KMS-11 (cell line): Measurements from ENCODE around the gene KCNT1.

Experiments
- H2AFZ ChIP-seq: fragments of 200-600 bp; sonication (generic); 2 replicates; pipeline ENCODE4 v1.6.1; 2016; ENCODE audit warnings: antibody characterized with exemption, mixed run types, low read depth
- H3K27ac ChIP-seq: fragments of 200-600 bp; sonication (generic); 2 replicates; pipeline ENCODE4 v1.6.1; 2016; ENCODE audit warnings: mild to moderate bottlenecking, mixed run types
- H3K27me3 ChIP-seq: fragments of 200-600 bp; sonication (generic); 2 replicates; pipeline ENCODE4 v1.6.1; 2017; ENCODE audit warnings: mild to moderate bottlenecking, low read depth, mixed run types, moderate library complexity; ENCODE audit not compliant: insufficient read depth
- H3K36me3 ChIP-seq: fragments of 200-600 bp; sonication (generic); 2 replicates; pipeline ENCODE4 v1.6.1; 2017; ENCODE audit warnings: mild to moderate bottlenecking, mixed run types; ENCODE audit not compliant: insufficient read depth
- H3K4me1 ChIP-seq: fragments of 200-600 bp; sonication (generic); 2 replicates; pipeline ENCODE4 v1.6.1; 2016; ENCODE audit warnings: mild to moderate bottlenecking, low read depth, mixed run types; ENCODE audit not compliant: poor library complexity, severe bottlenecking
- H3K4me2 ChIP-seq: fragments of 200-600 bp; sonication (generic); 2 replicates; pipeline ENCODE4 v1.7.0; 2016; ENCODE audit warnings: mild to moderate bottlenecking, mixed run types
- H3K4me3 ChIP-seq: fragments of 200-600 bp; sonication (generic); IDR thresholded peaks from 2 replicates; pipeline ENCODE4 v1.6.1; 2017; ENCODE audit warnings: low read depth, low read length, mixed read lengths; ENCODE audit not compliant: insufficient read depth
- H3K79me2 ChIP-seq: fragments of 200-600 bp; sonication (generic); 2 replicates; pipeline ENCODE4 v1.6.1; 2016; ENCODE audit warnings: low read depth, mixed run types; ENCODE audit not compliant: insufficient read depth
- H3K9ac ChIP-seq: fragments of 200-600 bp; sonication (generic); 2 replicates; pipeline ENCODE4 v1.6.1; 2016; ENCODE audit warnings: mild to moderate bottlenecking, mixed run types
- H4K20me1 ChIP-seq: fragments of 200-600 bp; sonication (generic); 2 replicates; pipeline ENCODE4 v1.6.1; 2016; ENCODE audit warnings: mild to moderate bottlenecking, mixed run types; ENCODE audit not compliant: insufficient read depth
- TF ChIP-seq, protein P1 (sequence below): fragments of 200-600 bp; sonication (generic); conservative IDR thresholded peaks from 2 replicates; pipeline ENCODE4 v1.6.1; 2017; ENCODE audit warnings: low read depth, mild to moderate bottlenecking, antibody characterized with exemption, low read length, moderate library complexity, mixed read lengths

KCNT1 gene

DNA sequence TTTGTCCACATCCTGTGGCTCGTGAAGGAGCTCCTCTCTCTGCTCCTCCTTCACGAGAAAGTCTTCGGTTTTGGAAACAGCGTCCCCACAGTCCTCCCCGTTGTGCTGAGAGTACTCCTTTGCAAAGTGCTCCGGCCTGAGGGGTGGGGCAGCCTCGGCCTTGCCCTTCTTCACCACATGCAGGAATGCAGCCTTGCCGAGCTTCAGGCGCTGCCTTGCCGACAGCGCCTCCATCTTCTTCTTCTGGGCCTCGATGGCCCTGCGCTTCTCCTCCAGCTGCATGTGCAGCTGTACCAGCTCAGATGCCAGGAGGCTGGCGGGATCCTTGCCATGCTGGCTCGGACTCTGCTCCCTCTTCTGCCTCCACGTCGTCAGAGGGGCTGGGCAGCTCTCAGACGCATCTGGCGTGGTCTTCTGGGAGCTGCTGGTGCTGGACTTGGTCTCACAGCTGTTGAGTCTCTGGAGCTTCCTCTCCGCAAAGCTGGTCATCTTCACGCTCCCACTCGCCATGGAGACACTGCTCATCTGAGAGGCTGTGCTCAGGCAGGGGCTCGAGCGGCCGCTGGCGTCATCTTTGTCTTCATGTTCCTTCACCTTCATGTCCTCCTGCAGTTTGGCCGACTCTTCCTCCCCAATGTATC is 119.9 kb downstream of the KCNT1 start:
- no peaks in the 10 kb centered on the region; the same call in 1 of the 2 replicates for H3K36me3 ChIP-seq
- no peaks in the 10 kb centered on the region for H4K20me1 ChIP-seq
- no peak overlapping the region for H3K4me3 ChIP-seq
- no peak overlapping the region for H3K9ac ChIP-seq
- H3K4me2 ChIP-seq: no peak overlapping the region
- TF ChIP-seq, protein P1, sequence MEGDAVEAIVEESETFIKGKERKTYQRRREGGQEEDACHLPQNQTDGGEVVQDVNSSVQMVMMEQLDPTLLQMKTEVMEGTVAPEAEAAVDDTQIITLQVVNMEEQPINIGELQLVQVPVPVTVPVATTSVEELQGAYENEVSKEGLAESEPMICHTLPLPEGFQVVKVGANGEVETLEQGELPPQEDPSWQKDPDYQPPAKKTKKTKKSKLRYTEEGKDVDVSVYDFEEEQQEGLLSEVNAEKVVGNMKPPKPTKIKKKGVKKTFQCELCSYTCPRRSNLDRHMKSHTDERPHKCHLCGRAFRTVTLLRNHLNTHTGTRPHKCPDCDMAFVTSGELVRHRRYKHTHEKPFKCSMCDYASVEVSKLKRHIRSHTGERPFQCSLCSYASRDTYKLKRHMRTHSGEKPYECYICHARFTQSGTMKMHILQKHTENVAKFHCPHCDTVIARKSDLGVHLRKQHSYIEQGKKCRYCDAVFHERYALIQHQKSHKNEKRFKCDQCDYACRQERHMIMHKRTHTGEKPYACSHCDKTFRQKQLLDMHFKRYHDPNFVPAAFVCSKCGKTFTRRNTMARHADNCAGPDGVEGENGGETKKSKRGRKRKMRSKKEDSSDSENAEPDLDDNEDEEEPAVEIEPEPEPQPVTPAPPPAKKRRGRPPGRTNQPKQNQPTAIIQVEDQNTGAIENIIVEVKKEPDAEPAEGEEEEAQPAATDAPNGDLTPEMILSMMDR: no peak
- H3K27me3 ChIP-seq: no peaks in the 10 kb centered on the region
- no peak overlapping the region for H3K27ac ChIP-seq
- no peak overlapping the region for H2AFZ ChIP-seq
- no peaks in the 10 kb centered on the region for H3K4me1 ChIP-seq
- no peaks in the 10 kb centered on the region for H3K79me2 ChIP-seq

DNA sequence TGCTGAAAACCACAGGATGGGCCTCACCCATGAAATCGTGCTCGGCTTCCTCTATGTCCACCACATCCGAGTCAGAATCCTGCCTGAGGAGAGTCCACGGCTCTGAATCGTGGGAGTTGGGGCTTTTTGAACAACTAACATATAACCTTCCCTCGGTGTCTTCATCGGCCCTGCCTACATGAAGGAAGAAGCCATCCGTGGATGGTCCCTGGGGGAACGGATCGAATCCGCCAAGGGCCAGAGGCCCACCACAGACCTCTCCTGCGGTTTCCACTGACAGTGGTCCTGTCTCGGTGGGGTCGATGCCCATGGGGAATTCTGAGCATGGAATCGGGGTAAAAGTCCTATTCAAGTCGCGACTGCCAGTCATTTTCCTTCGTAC is 120.4 kb downstream of the KCNT1 start:
- no peak overlapping the region for H3K9ac ChIP-seq
- no peaks in the 10 kb centered on the region for H3K79me2 ChIP-seq
- no peak overlapping the region for H3K27ac ChIP-seq
- no peaks in the 10 kb centered on the region; the same call in 1 of the 2 replicates for H3K36me3 ChIP-seq
- H3K4me2 ChIP-seq: no peak overlapping the region
- H3K4me3 ChIP-seq: no peak overlapping the region
- H4K20me1 ChIP-seq: no peaks in the 10 kb centered on the region
- no peak overlapping the region for H2AFZ ChIP-seq
- H3K27me3 ChIP-seq: no peaks in the 10 kb centered on the region
- no peaks in the 10 kb centered on the region for H3K4me1 ChIP-seq
- TF ChIP-seq, protein P1: no peak

- Histone ChIP-seq H3K79me2 (no peaks in the 10 kb centered on the region), H3K4me1 (no peaks in the 10 kb centered on the region), H3K4me2 (no peak overlapping the region), H3K27me3 (no peaks in the 10 kb centered on the region), H3K9ac (no peak overlapping the region), H3K36me3 (no peaks in the 10 kb centered on the region; the same call in 1 of the 2 replicates), H4K20me1 (no peaks in the 10 kb centered on the region), H3K4me3 (no peak overlapping the region), H3K27ac (no peak overlapping the region), H2AFZ (no peak overlapping the region)
- TF ChIP-seq, protein P1: no peak
These were observed 121.1 kb downstream of the KCNT1 start for GRCh38 chr9:135823036-135823435.

GRCh38 chr9:135825435-135826187 is 123.6 kb downstream of the KCNT1 start:
- no peak overlapping the region for H3K4me2 ChIP-seq
- H3K9ac ChIP-seq: no peak overlapping the region
- H4K20me1 ChIP-seq: no peaks in the 10 kb centered on the region
- H3K27me3 ChIP-seq: no peaks in the 10 kb centered on the region
- H3K79me2 ChIP-seq: no peaks in the 10 kb centered on the region; the same call in 1 of the 2 replicates
- no peaks in the 10 kb centered on the region for H3K36me3 ChIP-seq
- H3K4me1 ChIP-seq: no peaks in the 10 kb centered on the region
- H2AFZ ChIP-seq: no peak overlapping the region
- H3K4me3 ChIP-seq: no peak overlapping the region
- no peak overlapping the region for H3K27ac ChIP-seq
- TF ChIP-seq, protein P1: no peak
